GM13976 (cell line): ENCODE data around the gene BCCIP.

Experiments
- DNase-seq: peaks from one replicate; pipeline ENCODE4 v3.0.0; 2012; ENCODE audit warnings: low spot score
- in situ Hi-C: fragments of 300-500 bp; cut with MboI; formaldehyde crosslinking; loops from one replicate; pipeline ENCODE4 v1.12.0; 2022; ENCODE audit warnings: low sequenced_read_pairs, mixed read lengths, inconsistent platforms; ENCODE audit not compliant: unreplicated experiment
- TF ChIP-seq, protein P1 (sequence below): IDR thresholded peaks from 2 replicates; pipeline ENCODE4 v1.5.1; 2012; ENCODE audit warnings: borderline replicate concordance, mild to moderate bottlenecking; ENCODE audit not compliant: insufficient read depth; ENCODE audit errors: extremely low read depth, missing control alignments, control extremely low read depth

BCCIP gene

DNA sequence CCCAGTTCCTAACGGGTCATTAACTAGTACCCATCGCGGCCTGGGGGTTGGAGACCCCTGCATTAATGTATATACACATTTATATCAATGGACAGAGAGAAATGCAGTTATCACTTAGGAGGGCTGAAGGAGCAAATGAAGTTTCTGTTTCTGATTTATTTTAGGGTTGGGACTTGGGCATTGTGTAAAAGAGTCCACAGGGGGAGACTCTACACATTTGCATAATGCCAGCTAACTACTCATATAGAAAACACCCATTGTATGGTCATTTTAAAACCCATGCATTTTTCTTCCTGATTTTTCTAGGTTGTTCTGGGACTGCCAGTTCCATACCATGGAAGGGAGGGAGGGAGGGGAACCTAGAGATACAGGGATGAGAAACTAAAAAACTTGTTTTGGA lies 23.5 kb downstream of the BCCIP start:
- no peak for DNase-seq
- TF ChIP-seq, protein P1, sequence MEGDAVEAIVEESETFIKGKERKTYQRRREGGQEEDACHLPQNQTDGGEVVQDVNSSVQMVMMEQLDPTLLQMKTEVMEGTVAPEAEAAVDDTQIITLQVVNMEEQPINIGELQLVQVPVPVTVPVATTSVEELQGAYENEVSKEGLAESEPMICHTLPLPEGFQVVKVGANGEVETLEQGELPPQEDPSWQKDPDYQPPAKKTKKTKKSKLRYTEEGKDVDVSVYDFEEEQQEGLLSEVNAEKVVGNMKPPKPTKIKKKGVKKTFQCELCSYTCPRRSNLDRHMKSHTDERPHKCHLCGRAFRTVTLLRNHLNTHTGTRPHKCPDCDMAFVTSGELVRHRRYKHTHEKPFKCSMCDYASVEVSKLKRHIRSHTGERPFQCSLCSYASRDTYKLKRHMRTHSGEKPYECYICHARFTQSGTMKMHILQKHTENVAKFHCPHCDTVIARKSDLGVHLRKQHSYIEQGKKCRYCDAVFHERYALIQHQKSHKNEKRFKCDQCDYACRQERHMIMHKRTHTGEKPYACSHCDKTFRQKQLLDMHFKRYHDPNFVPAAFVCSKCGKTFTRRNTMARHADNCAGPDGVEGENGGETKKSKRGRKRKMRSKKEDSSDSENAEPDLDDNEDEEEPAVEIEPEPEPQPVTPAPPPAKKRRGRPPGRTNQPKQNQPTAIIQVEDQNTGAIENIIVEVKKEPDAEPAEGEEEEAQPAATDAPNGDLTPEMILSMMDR = no peak
- in situ Hi-C loops = no loop called here

DNA sequence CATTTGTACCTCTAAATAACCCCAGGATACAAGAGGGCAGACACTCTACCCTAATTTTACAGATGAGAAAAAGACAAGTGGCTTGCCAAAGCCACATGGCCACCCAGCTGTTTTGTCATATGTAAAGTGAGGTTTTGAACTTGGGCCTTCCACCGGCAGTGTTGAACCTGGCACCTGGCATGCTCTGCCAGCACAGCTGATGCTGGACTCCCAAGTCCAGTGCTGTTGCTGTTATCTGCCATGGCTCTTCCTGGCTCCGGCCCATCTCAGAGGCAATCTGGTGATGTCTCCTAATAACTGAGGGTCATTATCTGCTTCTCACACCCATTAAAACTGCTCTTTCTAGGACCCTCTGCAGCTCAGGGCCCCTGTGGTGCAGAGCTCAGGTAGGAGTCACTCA lies 25.0 kb downstream of the BCCIP start:
- TF ChIP-seq, protein P1 = no peak
- in situ Hi-C loops = no loop called here
- DNase-seq = no peak

- DNase-seq = no peak
- in situ Hi-C loops = no loop called here
- TF ChIP-seq, protein P1 = no peak
Observed at GRCh38 chr10:125848857-125849256, 25.5 kb downstream of the BCCIP start.

DNA sequence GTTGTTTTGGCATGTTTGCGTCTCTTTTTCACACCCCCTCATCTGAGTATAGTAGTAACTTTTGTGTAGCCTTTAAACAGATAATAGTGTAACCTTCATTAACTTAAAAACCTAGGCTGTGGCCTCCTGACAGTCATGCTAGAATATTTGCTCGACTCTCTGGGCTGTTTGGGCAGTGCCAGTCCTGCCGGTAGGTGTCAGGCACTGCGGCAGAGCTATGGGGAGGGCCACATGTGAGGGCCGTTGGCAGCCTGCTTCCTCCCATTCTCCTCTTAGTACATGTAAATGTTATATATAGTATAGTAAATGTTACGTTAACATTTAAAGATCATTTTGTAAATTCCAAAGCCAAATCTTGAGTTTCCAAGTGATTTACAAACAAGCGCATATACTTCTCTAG lies 26.1 kb downstream of the BCCIP start:
- no peak for DNase-seq
- in situ Hi-C loops = no loop called here
- TF ChIP-seq, protein P1 = no peak

- TF ChIP-seq, protein P1 = no peak
- in situ Hi-C loops = no loop called here
- no peak for DNase-seq
Observed at GRCh38 chr10:125850766-125851731, 27.7 kb downstream of the BCCIP start.

DNA sequence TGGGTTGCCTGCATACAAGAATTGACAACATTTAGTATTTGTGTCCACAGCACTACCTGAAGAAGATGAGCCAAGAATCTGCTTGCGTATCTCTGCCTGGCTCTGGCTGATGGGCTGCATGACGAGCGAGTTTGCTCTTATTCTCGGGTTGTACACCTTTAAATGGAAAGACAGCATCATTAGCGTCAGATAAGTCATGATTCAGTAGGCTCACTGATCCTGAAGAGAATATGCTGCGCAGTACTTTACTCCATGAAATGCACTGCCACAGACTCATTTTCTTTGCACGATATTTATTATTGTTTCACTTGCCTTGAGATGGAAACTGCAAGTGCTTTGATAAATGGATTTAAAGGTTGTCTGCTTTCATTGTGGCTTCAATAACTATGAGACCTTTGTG lies 29.1 kb downstream of the BCCIP start:
- in situ Hi-C loops = no loop called here
- no peak for DNase-seq
- TF ChIP-seq, protein P1 = no peak

DNA sequence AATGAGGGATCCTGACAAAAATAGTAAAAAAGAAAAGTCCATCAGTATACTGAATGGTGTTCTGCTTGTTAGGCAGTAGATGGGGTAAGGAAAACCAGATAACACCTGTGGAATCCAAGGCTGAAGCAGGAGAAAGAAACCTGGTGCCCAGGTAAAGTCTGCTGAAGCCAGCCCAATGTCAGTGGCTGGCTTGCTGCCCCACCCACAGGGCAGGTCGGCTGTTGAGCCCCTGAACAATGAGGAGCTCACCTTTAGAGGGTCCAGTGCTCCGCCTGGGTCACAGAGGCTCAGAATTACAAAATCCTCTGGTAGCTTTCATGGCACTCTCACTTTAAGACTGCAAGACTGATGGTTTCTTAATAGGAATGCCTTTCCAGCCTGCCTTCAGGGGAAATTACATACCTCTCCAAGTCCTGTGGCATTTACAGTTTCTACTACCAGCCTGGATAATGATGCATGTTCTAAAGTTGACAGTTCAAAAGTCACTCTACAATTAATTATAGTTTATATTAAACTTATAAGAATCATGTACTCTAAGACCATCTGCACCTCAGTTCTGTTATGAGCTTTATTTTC lies 33.9 kb downstream of the BCCIP start:
- DNase-seq = no peak
- in situ Hi-C loops = no loop called here
- TF ChIP-seq, protein P1 = no peak
